ENCODE data around the gene C16orf54.
"Not testable (repeated sequence)": the region's sequence is repeated elsewhere in the genome, so short reads cannot be mapped to it uniquely, and the experiment has no call there.

- TF ChIP-seq SP1 (IDR thresholded peaks at IDR 0.05; ENCODE audit: low read depth); CTCF (IDR thresholded peaks at IDR 0.05 in 2 of 3, conservative IDR thresholded peaks at IDR 0.05 in 1 of 3; ENCODE audit: borderline replicate concordance in 1 of 3, insufficient read depth in 1 of 3, low read depth in 2 of 3, low read length in 2 of 3); ZBTB33 (IDR thresholded peaks at IDR 0.05; ENCODE audit: extremely low read depth, insufficient replicate concordance, low read length); SIN3A (IDR thresholded peaks at IDR 0.05; ENCODE audit: low read depth): not testable (repeated sequence)
Measured at GRCh38 chr16:29783094-29783953, 37.5 kb upstream of the C16orf54 start.
